IPS DF 6.9 (cell line): ENCODE data around the gene PIP5K1B.

ENCODE experiments used
- DNase-seq: peaks from one replicate; pipeline ENCODE4 v3.0.0-alpha.2; 2013; ENCODE audit warnings: low read depth, low spot score
- H3K27ac ChIP-seq: one replicate; pipeline ENCODE4 v1.5.1; 2013; ENCODE audit warnings: low read length, control low read depth
- H3K27me3 ChIP-seq: 2 replicates; pipeline ENCODE4 v1.6.1; 2013; ENCODE audit warnings: mild to moderate bottlenecking, low read length; ENCODE audit not compliant: control insufficient read depth, insufficient read depth
- H3K36me3 ChIP-seq: 2 replicates; pipeline ENCODE4 v1.6.1; 2013; ENCODE audit warnings: low read length; ENCODE audit not compliant: control insufficient read depth, insufficient read depth
- H3K4me1 ChIP-seq: 2 replicates; pipeline ENCODE4 v1.6.1; 2013; ENCODE audit warnings: low read length; ENCODE audit not compliant: control insufficient read depth, insufficient read depth
- H3K4me3 ChIP-seq: 2 replicates; pipeline ENCODE4 v1.5.1; 2013; ENCODE audit warnings: mild to moderate bottlenecking, low read length
- H3K9me3 ChIP-seq: 2 replicates; pipeline ENCODE4 v1.6.1; 2013; ENCODE audit warnings: low read length, inconsistent platforms; ENCODE audit not compliant: control insufficient read depth, insufficient read depth
- WGBS: extraction: QIAGEN DNeasy Blood & Tissue Kit; methylation state at CpG from one replicate; pipeline ENCODE4 v1.1.7; 2013; ENCODE audit warnings: mixed read lengths, missing lambda C conversion rate; ENCODE audit not compliant: insufficient read length, insufficient coverage; 5-methylcytosine and 5-hydroxymethylcytosine counted together

PIP5K1B gene, protein sequence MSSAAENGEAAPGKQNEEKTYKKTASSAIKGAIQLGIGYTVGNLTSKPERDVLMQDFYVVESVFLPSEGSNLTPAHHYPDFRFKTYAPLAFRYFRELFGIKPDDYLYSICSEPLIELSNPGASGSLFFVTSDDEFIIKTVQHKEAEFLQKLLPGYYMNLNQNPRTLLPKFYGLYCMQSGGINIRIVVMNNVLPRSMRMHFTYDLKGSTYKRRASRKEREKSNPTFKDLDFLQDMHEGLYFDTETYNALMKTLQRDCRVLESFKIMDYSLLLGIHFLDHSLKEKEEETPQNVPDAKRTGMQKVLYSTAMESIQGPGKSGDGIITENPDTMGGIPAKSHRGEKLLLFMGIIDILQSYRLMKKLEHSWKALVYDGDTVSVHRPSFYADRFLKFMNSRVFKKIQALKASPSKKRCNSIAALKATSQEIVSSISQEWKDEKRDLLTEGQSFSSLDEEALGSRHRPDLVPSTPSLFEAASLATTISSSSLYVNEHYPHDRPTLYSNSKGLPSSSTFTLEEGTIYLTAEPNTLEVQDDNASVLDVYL

DNA sequence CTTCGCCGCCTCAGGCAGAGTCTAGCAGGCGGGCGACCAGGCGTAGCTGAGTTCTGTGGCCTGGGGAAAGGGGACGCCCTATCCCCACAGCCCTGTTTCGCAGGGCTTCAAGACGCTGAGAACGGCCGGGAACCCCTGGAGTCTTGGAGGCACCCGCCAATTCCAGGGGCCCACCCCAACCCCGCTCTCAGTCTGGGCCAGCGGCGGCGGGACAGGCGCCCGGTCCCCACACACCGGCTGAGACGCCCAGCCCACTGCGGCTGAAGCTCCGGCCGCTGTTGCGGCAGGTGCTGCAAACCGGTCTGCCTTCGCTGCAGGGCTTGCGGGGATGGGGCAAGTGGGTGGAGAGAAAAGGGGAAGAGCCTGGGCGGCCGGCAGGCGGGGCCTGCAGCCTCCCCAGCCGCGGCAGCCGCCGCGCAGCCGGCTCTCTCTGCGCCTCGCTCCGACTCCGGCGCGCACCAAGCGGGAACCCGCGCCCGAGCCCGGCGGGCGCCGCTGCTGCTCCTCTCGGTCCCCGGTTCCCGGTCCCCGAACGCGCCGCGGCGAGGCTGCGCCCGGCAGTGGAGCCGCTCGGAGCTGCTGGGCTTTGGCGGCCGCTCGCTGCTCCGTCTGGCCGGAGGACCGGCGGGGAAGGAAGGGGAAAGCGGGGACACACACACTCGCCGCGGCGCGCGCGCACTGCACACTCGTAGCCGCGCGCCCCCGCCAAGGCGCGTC, at the start of gene PIP5K1B:
Gene PIP5K1B, plus strand, starts transcription at position 427 of the 717 bp plus-strand sequence. CDS start 117,375 bp downstream, outside the sequence.
- no peak within 1 kb of the TSS for H3K27ac ChIP-seq
- peak within 1 kb of the TSS; percentile 75 for H3K4me3 ChIP-seq
- DNase-seq: peak; percentile 52
- no CpG with 5 or more reads among the region's 84 CpGs for WGBS
- no peaks in the 10 kb centered on the region for H3K4me1 ChIP-seq
- H3K36me3 ChIP-seq: no peaks in the 10 kb centered on the region
- peaks cover 14% of the 10 kb centered on the region; the same call in 1 of the 2 replicates for H3K27me3 ChIP-seq
- H3K9me3 ChIP-seq: no peaks in the 10 kb centered on the region

DNA sequence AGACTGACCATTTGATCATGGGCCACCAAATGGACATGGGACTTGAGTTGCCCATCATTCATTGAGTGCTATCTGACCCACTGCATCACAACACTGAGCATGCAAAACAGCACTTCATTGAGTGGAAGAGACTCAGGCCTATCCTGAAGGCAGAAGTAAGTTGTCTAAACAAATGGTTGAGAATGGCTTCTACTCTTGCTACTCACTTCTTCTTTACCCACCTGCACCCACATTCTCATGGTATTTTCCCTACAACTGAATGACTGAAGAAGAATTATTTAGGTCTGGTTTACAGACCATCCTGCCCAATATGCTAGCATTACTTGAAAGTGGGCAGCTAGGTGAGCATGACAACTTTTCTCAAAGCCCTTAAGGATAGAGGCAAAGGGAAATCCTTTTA, 41.0 kb upstream of the PIP5K1B start:
- H3K27ac ChIP-seq: no peak overlapping the region

DNA sequence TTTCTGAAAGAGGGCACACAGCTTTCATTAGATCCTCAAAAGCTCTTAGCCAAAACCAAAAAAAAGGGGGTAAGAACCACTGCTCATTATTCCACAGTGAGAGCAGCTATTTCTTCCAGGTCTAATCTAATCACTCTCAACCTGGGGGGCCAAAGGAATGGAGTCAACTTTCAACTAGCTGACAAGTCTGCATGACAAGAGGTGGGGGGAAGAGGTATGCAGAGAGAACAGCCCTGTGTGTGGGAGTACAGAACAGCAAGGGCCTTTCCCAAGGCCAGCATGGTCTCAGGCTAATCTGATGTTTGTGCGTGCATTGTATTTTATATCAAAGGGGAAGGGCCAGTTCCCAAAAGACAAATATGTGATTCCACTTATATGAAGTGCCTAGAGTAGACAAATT, 36.9 kb upstream of the PIP5K1B start:
- H3K4me1 ChIP-seq: no peaks in the 10 kb centered on the region
- no peaks in the 10 kb centered on the region for H3K9me3 ChIP-seq
- no CpG with 5 or more reads among the region's 1 CpG for WGBS
- H3K4me3 ChIP-seq: no peak overlapping the region
- H3K27me3 ChIP-seq: no peaks in the 10 kb centered on the region
- DNase-seq: no peak
- no peaks in the 10 kb centered on the region for H3K36me3 ChIP-seq
- no peak overlapping the region for H3K27ac ChIP-seq

More for the DNA sequence above, 41.0 kb upstream of the PIP5K1B start:
- Histone ChIP-seq H3K36me3 (no peaks in the 10 kb centered on the region), H3K27me3 (no peaks in the 10 kb centered on the region), H3K4me3 (no peak overlapping the region), H3K4me1 (no peaks in the 10 kb centered on the region), H3K9me3 (no peaks in the 10 kb centered on the region)
- no peak for DNase-seq

DNA sequence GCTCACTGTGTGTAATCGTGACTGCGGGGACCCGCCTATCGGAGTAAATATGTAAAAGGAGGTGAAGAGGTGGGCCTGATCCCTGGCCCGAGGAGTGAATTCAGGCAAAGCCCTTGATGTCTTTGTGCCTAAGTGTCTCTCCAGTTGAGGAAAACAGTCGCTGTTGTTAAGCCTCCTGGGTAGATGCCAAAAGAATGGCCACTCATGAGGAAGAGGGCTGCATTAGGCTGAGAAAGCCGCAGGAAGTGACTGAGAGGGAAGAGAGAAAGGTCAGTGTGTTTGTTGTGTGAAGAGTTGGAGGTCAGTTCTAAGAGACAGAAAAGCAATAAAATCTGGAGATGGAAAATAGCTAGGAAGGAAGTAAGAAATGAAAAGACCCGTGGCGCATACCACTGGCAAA, 35.8 kb upstream of the PIP5K1B start:
- no CpG with 5 or more reads among the region's 9 CpGs for WGBS
- no peaks in the 10 kb centered on the region for H3K27me3 ChIP-seq
- H3K9me3 ChIP-seq: no peaks in the 10 kb centered on the region
- H3K36me3 ChIP-seq: no peaks in the 10 kb centered on the region
- no peak overlapping the region for H3K27ac ChIP-seq
- DNase-seq: no peak
- no peak overlapping the region for H3K4me3 ChIP-seq
- no peaks in the 10 kb centered on the region for H3K4me1 ChIP-seq

DNA sequence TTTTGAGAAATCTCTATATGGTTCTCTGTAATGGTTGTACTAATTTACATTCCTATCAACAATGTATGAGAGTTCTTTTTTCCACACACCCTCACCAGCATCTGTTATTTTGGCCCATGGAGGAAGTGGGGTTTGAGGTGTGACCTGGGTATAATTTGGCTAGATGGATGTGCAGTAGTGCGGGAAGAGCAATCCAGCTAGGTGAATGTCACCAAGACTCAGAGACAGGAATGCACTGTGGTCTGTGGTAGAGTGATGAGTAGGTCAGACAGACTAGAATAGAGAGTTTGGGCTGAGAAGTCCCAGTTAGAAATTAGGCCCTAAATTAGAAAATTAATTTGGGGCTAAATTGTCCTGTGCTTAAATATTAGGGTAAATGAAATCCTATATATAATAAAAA, 32.8 kb upstream of the PIP5K1B start:
- Histone ChIP-seq H3K36me3 (no peaks in the 10 kb centered on the region), H3K27ac (no peak overlapping the region), H3K4me1 (no peaks in the 10 kb centered on the region), H3K4me3 (no peak overlapping the region), H3K9me3 (no peaks in the 10 kb centered on the region), H3K27me3 (no peaks in the 10 kb centered on the region)
- WGBS: no CpG with 5 or more reads among the region's 1 CpG
- no peak for DNase-seq

DNA sequence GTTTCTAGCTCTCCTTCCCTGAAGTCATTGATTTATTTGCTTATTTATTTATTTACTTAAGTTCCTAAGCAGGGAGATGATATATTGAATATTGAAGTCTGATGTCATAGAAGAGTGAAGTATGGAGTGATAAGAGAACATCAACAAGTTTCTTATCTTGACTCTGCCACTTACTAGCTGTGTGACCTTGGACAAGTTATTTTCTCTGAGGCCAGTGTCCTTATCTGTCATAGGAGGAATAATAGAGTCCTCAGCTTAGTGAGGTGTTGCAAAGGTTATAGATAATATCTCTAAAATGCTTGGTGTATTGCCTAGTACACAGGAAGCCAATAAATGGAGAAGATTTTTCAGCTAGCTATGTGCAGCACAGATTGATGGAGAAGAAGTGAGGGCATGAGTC, 32.4 kb upstream of the PIP5K1B start:
- Histone ChIP-seq H3K27me3 (no peaks in the 10 kb centered on the region), H3K4me3 (no peak overlapping the region), H3K9me3 (no peaks in the 10 kb centered on the region), H3K27ac (no peak overlapping the region), H3K36me3 (no peaks in the 10 kb centered on the region), H3K4me1 (no peaks in the 10 kb centered on the region)
- DNase-seq: no peak

DNA sequence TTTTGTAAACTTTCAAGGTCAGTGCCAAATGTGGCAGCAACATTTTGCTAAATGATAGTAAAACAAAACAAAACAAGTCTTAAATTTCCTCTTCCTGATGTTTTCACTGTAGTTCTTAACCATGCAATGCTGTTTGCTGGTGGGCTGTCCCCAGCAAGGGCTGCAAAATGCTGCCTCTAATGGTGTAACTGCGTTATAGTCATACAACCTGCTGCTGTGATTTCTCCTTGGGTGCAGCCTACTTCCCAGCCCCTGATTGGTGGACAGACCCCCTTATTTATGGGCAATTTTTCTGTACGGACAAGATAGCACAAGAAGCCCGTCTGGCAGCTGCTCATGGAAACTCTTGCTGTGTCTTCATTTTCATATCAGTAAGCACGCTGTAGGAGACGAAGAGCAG, 26.6 kb upstream of the PIP5K1B start:
- DNase-seq: no peak
- no peaks in the 10 kb centered on the region; the same call in 1 of the 2 replicates for H3K4me1 ChIP-seq
- no CpG with 5 or more reads among the region's 5 CpGs for WGBS

DNA sequence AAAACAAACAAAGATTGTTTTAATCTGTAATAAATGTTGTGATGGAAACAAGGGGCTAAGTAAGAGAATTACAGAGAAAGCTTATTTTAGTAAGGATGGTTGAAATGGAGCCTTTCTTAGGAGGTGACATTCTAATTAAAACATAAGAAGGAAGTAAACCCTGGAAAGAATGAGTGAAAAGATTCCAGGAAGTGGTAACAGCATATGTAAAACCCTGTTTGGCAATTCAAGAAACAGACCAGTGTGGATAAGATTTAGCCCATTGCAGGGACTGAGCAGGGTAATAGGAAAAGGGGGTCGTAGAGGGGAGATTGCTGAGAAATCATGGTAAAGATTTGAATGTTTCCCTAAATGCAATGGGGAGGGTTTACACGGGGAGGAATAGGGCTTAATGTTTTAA, 21.6 kb upstream of the PIP5K1B start:
- Histone ChIP-seq H3K27ac (no peak overlapping the region), H3K9me3 (no peaks in the 10 kb centered on the region), H3K36me3 (no peaks in the 10 kb centered on the region), H3K4me1 (no peaks in the 10 kb centered on the region), H3K27me3 (no peaks in the 10 kb centered on the region), H3K4me3 (no peak overlapping the region)
- no CpG with 5 or more reads among the region's 2 CpGs for WGBS
- DNase-seq: no peak

More for the DNA sequence above, 26.6 kb upstream of the PIP5K1B start:
- no peaks in the 10 kb centered on the region for H3K27me3 ChIP-seq
- no peak overlapping the region for H3K4me3 ChIP-seq
- H3K9me3 ChIP-seq: no peaks in the 10 kb centered on the region
- no peak overlapping the region for H3K27ac ChIP-seq
- no peaks in the 10 kb centered on the region for H3K36me3 ChIP-seq

DNA sequence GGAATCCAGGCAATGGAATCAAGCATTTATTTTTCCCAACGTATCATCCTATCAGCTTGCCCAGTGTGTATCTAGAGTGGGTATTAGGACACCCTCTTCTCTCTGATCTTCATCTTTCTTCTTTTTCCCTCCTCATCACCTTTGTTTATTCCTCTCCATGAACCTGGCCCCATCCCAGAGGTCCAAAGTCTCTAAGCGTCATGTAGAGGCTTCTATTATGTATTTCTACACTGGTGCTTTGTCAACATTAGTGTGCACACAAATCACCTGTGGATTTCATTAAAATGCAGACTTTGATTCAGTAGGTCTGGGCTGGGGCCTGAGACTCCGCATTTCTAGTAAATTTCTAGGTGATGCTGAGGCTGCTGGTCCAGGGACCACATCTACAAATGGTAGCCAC, 19.8 kb upstream of the PIP5K1B start:
- no peak for DNase-seq
- H3K27me3 ChIP-seq: no peaks in the 10 kb centered on the region
- no CpG with 5 or more reads among the region's 3 CpGs for WGBS
- H3K27ac ChIP-seq: no peak overlapping the region
- no peaks in the 10 kb centered on the region for H3K9me3 ChIP-seq
- H3K4me3 ChIP-seq: no peak overlapping the region
- no peaks in the 10 kb centered on the region for H3K4me1 ChIP-seq
- H3K36me3 ChIP-seq: no peaks in the 10 kb centered on the region

DNA sequence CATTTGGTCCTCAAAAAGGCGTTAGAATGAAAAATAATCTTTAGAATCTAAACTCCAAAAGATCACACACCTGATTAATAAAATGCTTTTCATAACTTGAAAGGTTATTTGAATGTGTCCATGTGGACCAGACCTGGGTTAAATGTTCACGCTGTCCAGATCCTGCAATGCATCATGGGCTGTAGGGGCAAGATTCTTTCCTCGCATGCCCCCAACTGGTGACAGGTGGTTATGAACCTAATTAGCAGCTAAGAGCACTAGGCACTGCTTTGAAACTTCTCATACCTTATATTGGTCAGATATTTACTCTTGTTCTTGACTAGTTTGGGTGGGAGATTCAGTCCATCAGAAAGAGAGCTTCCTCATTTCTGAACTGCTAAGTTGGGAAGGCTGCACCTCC, 19.3 kb upstream of the PIP5K1B start:
- H3K27me3 ChIP-seq: no peaks in the 10 kb centered on the region
- H3K27ac ChIP-seq: no peak overlapping the region
- no peaks in the 10 kb centered on the region for H3K4me1 ChIP-seq
- no peaks in the 10 kb centered on the region for H3K36me3 ChIP-seq
- WGBS: no CpG with 5 or more reads among the region's 3 CpGs
- no peak for DNase-seq
- no peak overlapping the region for H3K4me3 ChIP-seq
- H3K9me3 ChIP-seq: no peaks in the 10 kb centered on the region
